Cardiac muscle cell (in vitro differentiated cells and primary cell): Measurements from ENCODE around the gene ZSCAN20. TPM values are rescaled to one million over a fixed set of nuclear protein-coding genes. Genes with fewer than 3 reads are reported as not detected.

Experiments
- DNase-seq, 2 donors: peaks; one replicate each; pipeline versions ENCODE4 v3.0.0 to v3.0.0-alpha.2; 2010 to 2017; ENCODE audit warnings: low read depth in 1 of 2, low spot score in 1 of 2
- H3K27ac ChIP-seq: fragments of 200-600 bp; sonication (generic); 2 replicates; pipeline ENCODE4 v1.5.1; 2016
- H3K27me3 ChIP-seq: fragments of 200-600 bp; sonication (generic); 2 replicates; pipeline ENCODE4 v1.6.0; 2016; ENCODE audit warnings: control low read depth
- H3K36me3 ChIP-seq: fragments of 200-600 bp; sonication (generic); 2 replicates; pipeline ENCODE4 v1.5.1; 2016; ENCODE audit warnings: control low read depth
- H3K4me1 ChIP-seq: fragments of 200-600 bp; sonication (generic); 2 replicates; pipeline ENCODE4 v1.8.1; 2017; ENCODE audit warnings: low read depth, mild to moderate bottlenecking, mixed run types
- H3K4me3 ChIP-seq: fragments of 200-600 bp; sonication (generic); 2 replicates; pipeline ENCODE4 v1.5.1; 2016; ENCODE audit warnings: mild to moderate bottlenecking
- H3K9me3 ChIP-seq: fragments of 200-600 bp; sonication (generic); 2 replicates; pipeline ENCODE4 v1.5.1; 2017; ENCODE audit warnings: low read depth, mild to moderate bottlenecking, control low read depth
- polyA plus RNA-seq: library from polyadenylated mRNA; unstranded; fragments of >200 nt; fragmentation: Nextera tagmentation; extraction: Ambion mirVana; gene quantifications from 2 replicates; pipeline ENCODE4 v1.2.1, GENCODE V29; 2016
- total RNA-seq: library from RNA; depleted of rRNA; stranded (reverse); fragments of >200 nt; gene quantifications from 2 replicates; pipeline ENCODE4 v1.2.3, GENCODE V29; 2016
- TF ChIP-seq, protein P1 (sequence below): IDR thresholded peaks from 2 replicates; pipeline ENCODE4 v1.5.1; 2012; ENCODE audit warnings: low read depth, mild to moderate bottlenecking, low read length

ZSCAN20 gene
- total and polyA plus RNA-seq, 2 experiments from 2014 or later, result 1.4 to 7.2 TPM

- Histone ChIP-seq H3K27ac (no peak overlapping the region), H3K9me3 (no peaks in the 10 kb centered on the region), H3K27me3 (no peaks in the 10 kb centered on the region), H3K4me3 (no peak overlapping the region), H3K36me3 (no peaks in the 10 kb centered on the region), H3K4me1 (no peaks in the 10 kb centered on the region)
- TF ChIP-seq, protein P1, sequence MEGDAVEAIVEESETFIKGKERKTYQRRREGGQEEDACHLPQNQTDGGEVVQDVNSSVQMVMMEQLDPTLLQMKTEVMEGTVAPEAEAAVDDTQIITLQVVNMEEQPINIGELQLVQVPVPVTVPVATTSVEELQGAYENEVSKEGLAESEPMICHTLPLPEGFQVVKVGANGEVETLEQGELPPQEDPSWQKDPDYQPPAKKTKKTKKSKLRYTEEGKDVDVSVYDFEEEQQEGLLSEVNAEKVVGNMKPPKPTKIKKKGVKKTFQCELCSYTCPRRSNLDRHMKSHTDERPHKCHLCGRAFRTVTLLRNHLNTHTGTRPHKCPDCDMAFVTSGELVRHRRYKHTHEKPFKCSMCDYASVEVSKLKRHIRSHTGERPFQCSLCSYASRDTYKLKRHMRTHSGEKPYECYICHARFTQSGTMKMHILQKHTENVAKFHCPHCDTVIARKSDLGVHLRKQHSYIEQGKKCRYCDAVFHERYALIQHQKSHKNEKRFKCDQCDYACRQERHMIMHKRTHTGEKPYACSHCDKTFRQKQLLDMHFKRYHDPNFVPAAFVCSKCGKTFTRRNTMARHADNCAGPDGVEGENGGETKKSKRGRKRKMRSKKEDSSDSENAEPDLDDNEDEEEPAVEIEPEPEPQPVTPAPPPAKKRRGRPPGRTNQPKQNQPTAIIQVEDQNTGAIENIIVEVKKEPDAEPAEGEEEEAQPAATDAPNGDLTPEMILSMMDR, result no peak
- DNase-seq, result no peak
These were observed 44.0 kb downstream of the ZSCAN20 start for GRCh38 chr1:33516428-33516827.

DNA sequence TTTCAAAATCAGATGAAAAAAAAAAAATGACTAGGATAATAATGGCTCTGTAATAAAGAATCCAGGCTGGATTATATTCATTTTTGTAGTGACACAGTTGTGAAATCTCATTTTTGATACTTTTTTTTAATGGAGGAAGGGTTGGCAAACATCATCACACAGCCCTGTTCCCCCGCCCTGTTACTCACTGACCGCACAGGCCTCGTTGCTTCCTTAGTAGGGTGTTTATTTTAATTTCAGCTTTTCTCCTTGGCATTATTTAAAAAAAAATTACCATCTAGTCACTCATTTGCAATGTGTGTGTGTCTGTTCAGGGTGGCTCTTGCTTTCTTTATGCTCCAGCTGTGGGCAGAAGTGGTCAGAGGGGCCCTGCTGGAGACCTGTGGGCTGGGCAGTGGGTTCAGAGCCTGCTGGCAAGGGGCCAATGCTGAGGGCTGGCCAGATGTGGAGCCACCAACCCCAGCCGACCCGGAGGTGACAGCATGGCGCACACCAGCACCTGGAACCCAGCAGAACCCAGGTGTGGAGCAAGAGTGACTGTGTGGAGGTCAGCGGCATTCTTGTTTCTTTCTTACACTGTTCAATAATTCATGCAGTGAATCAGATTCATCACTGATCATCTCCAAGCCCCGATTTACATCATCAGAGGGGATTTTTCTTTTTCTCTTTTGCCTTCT is 44.6 kb downstream of the ZSCAN20 start:
- Histone ChIP-seq H3K27ac (no peak overlapping the region), H3K27me3 (no peaks in the 10 kb centered on the region), H3K4me3 (no peak overlapping the region), H3K36me3 (no peaks in the 10 kb centered on the region), H3K4me1 (no peaks in the 10 kb centered on the region), H3K9me3 (no peaks in the 10 kb centered on the region)
- DNase-seq, result no peak
- TF ChIP-seq, protein P1, result no peak

GRCh38 chr1:33517596-33518250 is 45.3 kb downstream of the ZSCAN20 start:
- Histone ChIP-seq H3K36me3 (no peaks in the 10 kb centered on the region), H3K4me3 (no peak overlapping the region), H3K9me3 (no peaks in the 10 kb centered on the region), H3K27me3 (no peaks in the 10 kb centered on the region), H3K4me1 (no peaks in the 10 kb centered on the region), H3K27ac (no peak overlapping the region)
- TF ChIP-seq, protein P1, result no peak
- DNase-seq, result no peak

- Histone ChIP-seq H3K4me3 (no peak overlapping the region), H3K36me3 (no peaks in the 10 kb centered on the region), H3K9me3 (no peaks in the 10 kb centered on the region), H3K27ac (no peak overlapping the region), H3K27me3 (no peaks in the 10 kb centered on the region), H3K4me1 (no peaks in the 10 kb centered on the region)
- DNase-seq, result no peak
- TF ChIP-seq, protein P1, result no peak
These were observed 46.9 kb downstream of the ZSCAN20 start for GRCh38 chr1:33519240-33519884.

DNA sequence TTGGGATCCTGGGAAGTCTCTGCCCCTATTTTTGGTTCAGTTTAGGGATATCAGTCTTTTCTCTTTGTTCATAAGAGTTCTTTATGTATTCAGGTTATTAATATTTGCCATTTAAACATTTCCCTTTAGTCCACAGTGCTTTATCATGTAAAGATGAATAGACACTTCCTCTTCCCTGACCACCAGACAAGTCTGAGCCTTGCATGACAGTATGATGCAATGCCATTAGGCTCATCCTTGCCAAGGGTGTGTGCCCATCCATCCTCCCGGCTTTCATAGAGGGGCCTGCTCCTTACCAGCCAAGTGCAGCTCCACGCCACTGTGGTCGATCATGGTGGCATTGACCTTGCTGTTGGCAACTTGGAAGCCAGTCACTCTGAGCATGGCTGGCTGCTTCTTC is 52.1 kb downstream of the ZSCAN20 start:
- no peak for DNase-seq

More for the DNA sequence above, 52.1 kb downstream of the ZSCAN20 start:
- Histone ChIP-seq H3K4me3 (no peak overlapping the region), H3K36me3 (no peaks in the 10 kb centered on the region), H3K27ac (no peak overlapping the region), H3K27me3 (no peaks in the 10 kb centered on the region), H3K9me3 (no peaks in the 10 kb centered on the region), H3K4me1 (no peaks in the 10 kb centered on the region)
- TF ChIP-seq, protein P1, result no peak
